CD4-positive, alpha-beta T cell treated with Interleukin-6 for 4 hours (primary cell): ENCODE measurements around the gene CEP63.
"Not testable (repeated sequence)": the region's sequence is repeated elsewhere in the genome, so short reads cannot be mapped to it uniquely, and the experiment has no call there.

ENCODE experiments used
- DNase-seq: peaks from one replicate; pipeline ENCODE4 v3.0.0-alpha.2; 2020; ENCODE audit warnings: mixed read lengths

Gene CEP63

DNA sequence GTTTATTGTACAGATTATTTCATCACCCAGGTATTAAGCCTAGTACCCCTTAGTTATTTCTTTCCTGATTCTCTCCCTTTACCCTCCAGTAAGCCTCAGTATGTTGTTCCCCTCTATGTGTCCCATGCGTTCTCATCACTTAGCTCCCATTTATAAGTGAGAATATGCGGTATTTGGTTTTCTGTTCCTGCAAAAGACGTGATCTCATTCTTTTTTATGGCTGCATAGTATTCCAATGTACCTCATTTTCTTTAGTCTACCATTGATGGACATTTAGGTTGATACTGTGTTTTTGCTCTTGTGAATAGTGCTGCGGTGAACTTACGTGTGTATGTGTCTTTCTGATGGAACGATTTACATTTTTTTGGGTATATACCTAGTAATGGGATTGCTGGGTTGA lies 36.7 kb downstream of the CEP63 start:
- no peak for DNase-seq

DNA sequence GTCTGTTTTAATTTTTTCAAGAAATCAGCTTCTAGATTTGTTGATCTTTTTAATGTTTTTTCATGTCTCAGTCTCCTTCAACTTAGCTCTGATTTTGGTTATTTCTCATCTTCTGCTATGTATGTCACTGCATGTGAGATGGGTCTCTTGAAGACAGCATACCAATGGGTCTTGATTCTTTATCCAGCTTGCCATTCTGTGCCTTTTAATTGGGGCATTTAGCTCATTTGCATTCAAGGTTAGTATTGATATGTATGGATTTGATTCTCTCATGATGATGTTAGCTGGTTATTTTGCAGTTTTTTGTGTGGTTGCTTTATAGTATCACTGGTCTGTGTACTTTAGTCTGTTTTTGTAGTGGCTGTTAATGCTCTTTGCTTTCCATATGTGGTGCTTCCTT lies 39.4 kb downstream of the CEP63 start:
- no peak for DNase-seq

DNA sequence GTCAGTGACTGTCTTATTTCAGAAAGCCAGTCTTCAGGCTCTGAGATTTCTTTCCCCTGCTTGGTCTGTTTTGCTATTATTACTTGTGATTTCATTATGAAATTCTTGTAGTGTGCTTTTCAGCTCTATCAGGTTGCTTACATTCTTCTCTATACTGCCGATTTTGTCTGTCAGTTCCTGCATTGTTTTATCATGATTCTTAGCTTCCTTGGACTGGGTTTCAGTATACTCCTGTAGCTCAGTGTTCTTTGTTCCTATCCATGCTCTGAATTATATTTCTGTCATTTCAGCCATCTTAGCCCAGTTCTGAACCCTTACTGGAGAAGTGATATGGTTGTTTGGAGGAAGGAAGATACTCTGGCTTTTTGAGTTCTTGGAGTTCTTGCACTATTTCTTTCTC lies 40.5 kb downstream of the CEP63 start:
- DNase-seq = no peak

DNA sequence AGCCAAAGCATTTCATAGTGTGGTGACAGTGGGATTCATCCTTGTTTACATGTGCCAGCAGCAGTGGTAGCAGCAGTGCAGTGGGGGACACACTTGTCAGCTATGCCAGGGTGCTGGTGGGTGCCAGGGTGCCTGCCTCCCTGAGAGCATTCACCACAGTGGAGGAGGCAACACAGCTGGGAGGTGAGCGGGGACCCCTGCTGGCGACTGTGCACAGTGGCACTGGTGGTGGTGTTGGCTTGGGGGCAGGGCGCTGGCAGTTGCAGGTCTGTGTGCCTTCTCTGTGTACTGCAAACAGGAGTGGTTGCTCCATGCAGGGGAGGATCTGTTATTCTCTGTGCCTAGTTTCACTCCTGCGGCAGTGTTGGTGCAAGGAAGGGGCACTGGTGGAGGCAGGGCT lies 41.2 kb downstream of the CEP63 start:
- no peak for DNase-seq

DNA sequence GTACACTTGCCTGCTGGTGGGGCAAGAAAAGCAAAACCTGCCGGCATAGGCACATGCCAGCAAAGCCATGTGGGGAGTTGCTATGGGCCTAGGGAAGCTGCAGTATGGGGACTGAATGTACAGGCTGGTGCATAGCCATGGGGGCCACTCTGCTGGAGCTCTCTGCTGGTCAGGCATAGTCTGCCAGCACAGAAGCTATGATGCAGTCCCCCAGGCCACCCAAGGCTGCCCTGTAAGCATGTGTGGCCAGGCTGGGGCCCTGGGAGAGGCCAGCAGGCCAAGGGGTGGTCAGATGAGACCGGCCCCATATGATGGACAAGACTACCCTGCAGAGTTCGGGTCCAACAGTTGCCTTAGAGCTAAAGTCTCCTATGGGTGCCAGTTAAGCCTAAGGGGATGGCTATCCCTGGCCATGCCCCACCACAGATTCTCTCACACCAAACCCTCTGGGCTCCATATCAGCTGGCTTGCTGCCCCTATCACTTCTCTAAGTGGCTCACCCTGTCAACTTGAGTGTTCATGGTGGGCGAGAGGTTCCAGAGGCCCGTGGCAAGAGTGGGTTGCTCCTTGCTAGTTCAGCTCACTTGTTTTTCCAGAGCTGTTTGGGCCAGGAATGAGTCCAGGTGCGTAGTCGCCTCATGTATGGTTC lies 41.8 kb downstream of the CEP63 start:
- DNase-seq = no peak

DNA sequence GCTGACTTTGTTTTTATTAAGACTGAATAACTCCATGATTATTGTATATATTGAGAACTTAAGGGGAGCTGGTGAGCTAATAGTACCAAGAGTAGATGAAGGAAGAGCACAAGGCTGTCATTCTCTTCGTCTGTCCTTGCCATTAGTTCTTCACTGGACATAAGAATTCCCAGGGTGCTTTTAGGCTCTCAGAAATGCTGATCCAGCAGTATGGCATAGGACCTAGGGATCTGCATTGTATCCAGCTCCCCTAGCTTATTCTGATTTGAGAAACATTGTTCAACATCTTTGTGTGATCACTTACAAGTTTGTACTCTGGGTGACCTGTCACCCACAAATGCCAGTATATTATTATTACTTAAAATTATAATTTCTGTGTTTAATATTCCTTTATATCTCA lies 47.6 kb downstream of the CEP63 start:
- DNase-seq = no peak

DNA sequence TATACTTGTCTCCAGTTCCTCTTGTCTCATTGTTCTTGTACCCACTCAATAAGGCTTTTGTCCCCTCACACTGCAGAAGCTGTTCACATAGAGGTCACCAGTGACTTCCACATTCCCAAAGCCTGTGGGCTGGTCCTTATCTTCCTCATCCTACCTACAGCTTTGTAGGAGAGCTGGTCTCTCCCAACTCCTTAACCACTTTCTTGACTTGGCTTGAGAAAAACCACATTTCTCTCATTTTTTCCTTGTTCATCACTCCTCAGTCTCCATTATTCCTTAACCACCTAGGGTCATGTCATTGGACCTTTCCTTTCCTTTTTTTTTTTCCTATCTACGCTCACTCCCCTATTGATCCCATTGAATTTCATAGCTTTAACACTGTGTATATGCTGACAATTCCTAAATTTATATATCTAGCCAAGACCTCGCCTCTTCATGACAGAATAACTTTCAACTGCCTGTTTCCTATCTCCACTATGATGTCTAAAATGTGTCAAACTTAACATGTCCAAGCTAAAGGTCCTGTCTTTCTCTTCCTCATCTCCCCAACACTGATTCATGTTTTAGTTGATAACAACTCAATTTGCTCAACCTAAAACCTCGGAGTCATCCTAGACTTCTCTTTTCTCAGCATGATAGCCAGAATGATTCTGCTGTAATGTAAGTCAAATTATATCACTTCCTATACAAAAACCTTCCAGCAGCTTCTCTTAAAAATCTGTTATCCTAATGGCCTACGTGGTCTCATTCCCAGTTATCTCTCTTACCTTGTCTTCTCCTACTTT lies 49.5 kb downstream of the CEP63 start:
- DNase-seq = no peak

DNA sequence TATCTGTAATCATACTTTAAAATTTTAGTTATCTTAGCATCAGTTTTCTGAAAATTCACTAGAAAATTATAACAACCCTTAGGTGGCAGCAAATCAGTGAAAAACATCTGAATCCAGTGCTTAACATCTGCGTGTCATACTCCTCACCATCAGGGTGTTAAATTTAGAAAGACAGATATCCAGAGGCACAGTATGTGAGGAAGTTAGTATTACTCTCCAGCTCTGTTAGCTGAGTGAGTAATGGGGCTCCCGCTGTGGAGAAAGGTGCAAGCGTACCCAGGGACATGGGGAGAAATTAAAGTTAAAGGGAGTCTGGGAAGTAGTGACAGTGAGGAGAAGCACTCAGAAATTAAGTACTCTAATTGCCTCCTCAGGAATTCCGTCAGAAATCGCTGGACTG lies 50.9 kb downstream of the CEP63 start:
- no peak for DNase-seq

DNA sequence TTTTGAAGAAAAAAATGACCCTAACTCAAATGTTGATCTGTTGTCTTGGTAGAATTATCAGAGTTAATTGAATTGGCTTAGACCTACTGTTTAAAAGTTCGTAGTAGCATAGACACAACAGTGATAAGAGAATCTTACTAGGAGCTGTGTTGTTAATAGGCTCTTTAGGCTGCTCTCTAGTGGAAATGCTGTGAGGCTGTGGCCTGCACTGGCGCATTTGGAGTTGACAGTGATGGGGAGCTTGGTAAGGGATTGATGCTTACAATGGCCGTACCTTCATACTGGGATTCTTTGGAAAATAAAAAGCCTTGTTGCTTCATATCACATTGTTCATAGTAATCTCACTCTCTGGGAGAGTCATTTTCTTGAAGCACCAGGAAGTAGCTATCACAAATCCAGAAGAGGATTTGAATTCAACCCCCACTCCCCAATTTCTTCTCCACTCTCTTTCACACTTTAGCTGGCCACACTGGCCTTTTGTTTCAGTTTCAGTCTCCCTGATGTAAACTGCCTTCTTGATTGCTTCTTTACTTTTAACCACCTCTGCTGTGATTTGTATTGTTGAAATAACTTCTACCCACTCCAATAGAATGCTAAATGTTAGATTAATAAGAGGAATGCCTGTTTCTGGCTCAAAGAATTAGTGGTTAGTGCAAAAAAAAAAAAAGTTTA lies 56.6 kb downstream of the CEP63 start:
- no peak for DNase-seq

DNA sequence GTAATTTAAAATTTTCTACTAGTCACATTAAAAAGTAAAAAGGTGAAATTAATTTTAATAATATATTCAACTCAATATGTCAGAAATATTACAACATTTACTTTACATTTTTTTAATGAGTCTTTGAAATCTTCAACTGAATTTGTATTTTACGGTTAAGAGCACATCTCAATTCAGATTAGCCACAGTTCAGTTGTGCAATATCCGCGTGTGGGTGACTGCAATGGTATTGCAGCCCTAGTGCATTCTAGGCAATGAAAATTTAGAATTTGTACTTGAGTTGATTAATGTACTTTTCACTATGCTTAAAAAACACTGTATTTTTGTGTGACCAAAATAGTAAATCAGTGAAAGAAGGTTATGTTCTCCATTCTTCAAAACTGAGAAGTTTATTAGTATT lies 57.3 kb downstream of the CEP63 start:
- DNase-seq = no peak

DNA sequence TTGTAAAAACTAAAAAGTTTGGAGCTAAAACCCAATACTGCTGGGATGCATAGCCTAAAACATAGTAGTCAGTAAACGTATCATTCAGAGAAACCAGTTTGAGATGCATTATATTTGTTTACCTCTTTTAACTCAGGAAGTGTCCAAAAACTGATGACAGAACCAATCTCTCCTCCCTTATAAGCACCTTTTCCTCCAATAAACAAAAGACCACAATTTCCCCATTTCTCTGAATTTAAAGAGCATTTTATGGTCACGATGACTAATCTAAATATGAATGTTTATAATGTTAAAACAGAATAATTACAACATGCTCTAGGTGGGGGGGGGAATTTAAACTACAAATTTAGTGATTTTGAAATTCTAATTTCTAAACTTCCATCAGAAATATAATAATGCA lies 58.5 kb downstream of the CEP63 start:
- DNase-seq = no peak

DNA sequence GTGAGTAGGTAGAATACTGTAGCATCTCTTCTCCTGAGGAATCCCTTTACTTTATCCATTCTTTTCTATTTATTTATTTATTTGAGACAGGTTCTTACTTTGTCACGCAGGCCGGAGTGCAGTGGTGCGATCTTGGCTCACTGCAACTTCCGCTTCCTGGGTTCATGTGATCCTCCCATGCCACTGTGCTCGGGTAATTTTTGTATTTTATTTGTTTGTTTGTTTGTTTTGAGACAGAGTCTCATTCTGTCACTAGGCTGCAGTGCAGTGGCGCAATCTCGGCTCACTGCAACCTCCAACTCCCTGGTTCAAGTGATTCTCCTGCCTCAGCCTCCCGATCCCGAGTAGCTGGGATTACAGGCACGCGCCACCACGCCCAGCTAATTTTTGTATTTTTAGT lies 58.9 kb downstream of the CEP63 start:
- DNase-seq = not testable (repeated sequence)

DNA sequence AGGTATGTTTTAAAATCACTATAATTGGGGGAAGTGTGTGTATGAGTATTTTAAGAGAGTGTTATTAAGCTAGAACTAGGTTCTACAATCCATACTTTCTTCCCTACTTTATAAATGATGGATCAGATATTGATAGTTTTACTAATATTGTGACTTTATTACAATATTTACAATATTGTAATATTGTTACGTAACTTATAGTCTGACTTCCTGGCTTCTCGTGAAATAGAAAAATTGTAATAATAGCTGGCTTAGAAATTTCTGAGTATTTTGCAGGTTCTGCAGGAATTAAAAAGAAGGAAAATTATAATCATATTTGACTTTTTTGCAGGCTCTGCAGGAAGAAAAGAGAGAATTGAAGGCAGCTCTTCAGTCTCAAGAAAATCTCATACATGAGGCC lies 60.0 kb downstream of the CEP63 start:
- DNase-seq = no peak

DNA sequence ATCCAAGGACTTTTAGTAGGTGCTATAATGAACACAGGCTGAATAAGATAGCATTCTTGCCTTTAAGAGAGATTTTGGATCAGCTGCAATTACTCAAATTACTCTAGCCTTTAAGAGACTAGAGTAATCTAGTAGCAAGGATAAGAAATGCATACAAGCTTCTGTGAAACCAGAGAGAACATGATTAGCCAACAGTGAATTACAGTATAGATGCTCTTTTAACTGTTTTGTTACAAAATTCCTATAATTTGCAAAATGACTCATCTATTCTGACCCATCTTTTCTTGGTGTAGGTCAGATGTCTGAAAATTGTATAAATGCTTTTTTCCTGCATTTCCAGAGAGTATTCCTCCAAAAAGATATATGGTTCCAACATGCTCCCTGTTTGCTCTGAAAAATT lies 66.9 kb downstream of the CEP63 start:
- no peak for DNase-seq

DNA sequence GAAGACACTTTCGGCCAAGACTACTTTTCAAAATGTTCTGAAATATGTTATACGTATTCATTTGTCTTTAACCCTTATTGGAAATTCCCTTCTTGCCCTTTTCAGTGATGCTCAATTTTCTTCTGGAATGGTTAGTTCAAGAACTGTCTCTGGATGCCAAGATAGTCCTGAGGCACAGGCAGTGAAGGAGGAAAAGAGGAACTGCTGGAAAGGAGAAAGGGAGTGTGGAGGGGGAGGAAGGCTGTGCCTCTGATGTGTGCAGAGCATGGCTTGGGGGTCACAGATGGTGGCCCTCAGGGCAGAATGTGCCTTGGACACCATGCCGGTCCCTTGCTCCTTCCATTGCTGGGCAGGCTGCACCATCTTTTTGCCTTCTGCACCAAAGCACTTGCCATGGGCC lies 73.7 kb downstream of the CEP63 start:
- no peak for DNase-seq

DNA sequence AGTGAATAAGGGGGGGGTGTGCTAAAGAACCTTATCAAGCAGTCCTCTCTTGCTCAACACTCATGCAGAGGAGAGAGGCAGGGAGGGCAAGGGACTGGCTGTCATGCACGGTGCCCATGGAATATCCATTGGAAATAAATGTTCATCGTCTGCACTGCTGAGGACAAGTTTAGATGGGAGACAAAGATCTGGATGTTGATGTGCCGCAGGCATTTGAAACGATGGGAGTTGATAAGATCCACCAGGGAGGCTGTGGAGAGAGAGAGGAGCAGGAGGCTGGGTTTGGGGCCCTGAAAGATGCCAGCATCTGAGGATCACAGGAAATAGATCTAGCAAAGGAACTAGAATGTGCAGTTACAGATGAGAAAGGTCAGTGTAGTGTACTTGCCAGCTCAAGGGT lies 76.2 kb downstream of the CEP63 start:
- DNase-seq = no peak

DNA sequence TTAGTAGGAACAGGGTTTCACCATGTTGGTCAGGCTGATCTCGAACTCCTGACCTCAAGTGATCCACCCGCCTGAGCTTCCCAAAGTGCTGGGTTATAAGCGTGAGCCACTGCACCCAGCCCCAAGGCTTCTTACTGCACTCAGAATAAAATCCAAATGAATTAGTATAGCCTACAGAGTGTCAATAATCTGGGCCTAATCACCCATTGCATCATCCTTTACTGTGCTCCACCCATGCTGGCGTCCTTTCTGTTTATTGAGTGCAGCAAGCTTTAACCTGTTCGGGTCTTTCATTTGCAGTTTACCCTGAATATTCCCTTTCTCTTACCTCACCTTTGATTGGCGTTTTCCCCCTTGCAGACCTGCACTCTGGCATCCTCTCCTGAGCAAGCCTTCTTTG lies 77.7 kb downstream of the CEP63 start:
- DNase-seq = no peak

DNA sequence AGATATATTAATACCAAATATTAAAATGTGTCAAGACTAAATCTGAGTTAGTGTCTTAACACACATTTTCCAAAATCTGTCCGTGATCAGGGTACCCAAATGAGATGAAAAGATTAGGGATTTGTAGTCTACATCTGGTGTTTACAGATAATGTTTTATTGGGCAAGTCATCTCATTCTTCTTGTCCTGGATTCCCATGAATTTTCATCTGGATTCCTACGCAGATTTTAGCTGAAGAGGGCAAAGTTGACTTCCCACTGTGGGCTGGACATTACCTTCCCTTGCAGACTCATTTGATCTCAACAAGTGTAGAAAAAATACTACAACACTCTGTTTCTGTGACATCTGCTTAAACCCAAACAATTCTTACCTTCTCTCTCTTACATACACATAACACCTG lies 79.1 kb downstream of the CEP63 start:
- DNase-seq = no peak

DNA sequence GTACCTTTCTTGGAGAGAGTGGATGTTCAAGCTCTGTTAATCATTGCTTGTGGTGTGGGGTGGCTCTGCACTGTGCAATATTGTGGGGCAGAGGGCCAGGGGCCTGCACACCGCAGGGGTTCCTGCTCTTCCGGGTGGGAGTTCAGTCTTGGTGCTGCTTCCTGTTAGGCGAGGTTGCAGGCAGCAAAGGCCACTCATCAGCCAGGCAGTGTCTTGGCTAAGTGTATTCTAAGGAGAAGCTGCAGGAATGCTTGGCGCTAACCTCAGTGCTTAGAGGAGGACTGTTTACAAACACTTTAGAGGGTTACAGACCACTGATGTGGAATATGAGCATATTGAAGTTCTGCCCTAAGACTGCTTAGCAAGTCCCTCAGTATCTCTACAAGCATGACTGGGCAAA lies 81.7 kb downstream of the CEP63 start:
- no peak for DNase-seq

DNA sequence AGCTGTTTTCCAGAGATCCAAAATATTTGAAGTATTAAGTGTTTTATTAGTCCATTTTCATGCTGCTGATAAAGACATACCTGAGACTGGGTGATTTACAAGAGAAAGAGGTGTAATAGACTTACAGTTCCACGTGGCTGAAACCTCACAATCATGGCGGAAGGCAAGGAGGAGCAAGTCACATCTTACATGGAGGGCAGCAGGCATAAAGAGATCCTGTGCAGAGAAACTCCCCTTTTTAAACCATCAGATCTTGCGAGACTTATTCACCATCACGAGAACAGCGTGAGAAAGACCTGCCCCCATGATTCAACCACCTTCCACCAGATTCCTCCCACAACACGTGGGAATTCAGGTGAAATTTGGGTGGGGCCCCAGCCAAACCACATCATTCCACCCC lies 82.9 kb downstream of the CEP63 start:
- no peak for DNase-seq

DNA sequence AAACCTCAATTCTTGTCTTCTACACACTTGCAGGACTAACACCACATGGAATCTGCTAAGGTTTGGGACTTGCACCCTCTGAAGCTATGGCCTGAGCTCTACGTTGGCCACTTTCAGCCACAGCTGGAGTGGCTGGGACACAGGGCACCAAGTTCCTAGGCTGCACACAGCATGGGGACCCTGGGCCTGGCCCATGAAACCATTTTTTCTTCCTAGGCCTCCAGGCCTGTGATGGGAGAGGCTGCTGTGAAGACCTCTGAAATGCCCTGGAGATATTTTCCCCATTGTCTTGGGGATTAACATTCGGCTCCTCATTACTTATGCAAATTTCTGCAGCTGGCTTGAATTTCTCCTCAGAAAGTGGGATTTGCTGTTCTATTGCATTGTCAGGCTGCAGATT lies 84.0 kb downstream of the CEP63 start:
- DNase-seq = not testable (repeated sequence)

DNA sequence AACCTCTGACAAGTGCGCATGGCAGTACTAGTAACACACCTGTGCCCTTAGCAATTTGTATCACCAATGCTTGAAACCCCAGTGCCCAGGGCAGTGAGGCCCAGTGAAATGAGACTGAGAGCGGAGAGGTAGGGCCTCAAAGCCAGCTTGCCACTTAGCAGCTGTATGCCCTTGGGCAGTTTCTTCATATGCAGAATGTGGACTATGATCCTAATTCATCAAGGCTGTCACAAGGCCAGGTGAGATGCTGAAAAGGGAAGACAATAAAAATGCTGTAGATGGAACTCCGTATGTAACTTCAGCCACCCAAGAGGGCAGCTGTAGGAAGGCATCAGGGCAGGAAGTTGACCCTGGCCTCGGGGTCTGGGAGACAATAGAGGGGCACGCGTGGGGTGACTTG lies 90.6 kb downstream of the CEP63 start:
- no peak for DNase-seq

DNA sequence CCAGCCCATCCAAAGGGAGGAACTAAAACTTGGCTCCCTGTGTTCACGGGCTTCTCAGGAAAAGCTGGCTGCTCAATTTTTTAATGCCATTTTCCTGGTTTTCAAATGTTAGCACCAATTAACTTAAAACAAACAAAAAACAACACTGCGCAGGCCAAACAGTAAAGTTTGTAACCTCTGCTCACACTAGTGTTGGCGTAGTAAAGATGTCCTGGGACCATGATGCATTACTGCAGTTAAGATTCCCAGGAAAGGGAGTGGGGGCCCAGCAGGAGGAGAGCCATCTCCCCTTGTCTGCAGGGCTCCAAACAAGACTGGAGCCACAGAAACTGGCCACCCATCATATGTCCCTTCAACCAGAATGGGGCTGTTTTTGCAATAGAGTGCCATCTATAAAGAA lies 91.0 kb downstream of the CEP63 start:
- no peak for DNase-seq

DNA sequence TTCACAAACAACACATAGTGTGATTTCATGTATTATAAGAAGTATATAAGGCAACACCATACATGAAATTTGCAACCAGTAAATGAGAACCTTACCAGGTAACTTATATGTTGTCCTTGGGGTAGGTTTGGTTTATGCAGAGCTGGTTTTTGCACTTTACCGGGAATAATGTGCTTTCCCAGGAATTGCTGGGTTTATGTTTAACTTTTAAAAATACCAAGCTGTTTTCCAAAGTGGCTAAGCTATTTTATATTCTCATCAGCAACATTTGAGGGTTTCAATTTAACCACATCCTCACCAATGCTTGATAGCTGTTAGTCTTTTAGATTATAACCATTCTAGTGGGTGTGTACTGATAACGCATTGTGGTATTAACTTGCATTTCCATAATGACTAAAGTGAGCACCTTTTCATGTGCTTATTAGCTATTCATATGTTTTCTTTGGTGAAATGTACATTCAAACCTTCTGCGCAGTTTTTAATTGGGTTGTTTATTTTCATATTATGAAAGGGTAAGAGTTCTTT lies 93.3 kb downstream of the CEP63 start:
- DNase-seq = no peak
